Subcutaneous abdominal adipose tissue (tissue), 5 donors: ENCODE measurements around the gene FGGY.

ENCODE experiments used
- H3K27ac ChIP-seq: one replicate; pipeline ENCODE4 v1.7.0; 2013; ENCODE audit warnings: low read depth, mild to moderate bottlenecking, inconsistent platforms, low read length, moderate library complexity
- H3K27me3 ChIP-seq, 5 donors: one replicate each; pipeline ENCODE4 v1.7.0; 2013; ENCODE audit warnings: low read length in 5 of 5, inconsistent platforms in 1 of 5; ENCODE audit not compliant: control insufficient read depth in 5 of 5, insufficient read depth in 4 of 5
- H3K36me3 ChIP-seq, 5 donors: one replicate each; pipeline ENCODE4 v1.7.0; 2013; ENCODE audit warnings: low read length in 5 of 5; ENCODE audit not compliant: control insufficient read depth in 5 of 5, insufficient read depth in 5 of 5
- H3K4me1 ChIP-seq, 5 donors: one replicate each; pipeline ENCODE4 v1.7.0; 2013; ENCODE audit warnings: low read length in 5 of 5, mild to moderate bottlenecking in 3 of 5, moderate library complexity in 1 of 5; ENCODE audit not compliant: control insufficient read depth in 5 of 5, insufficient read depth in 5 of 5
- H3K4me3 ChIP-seq, 5 donors: one replicate each; pipeline ENCODE4 v1.7.0; 2013; ENCODE audit warnings: low read length in 5 of 5, low read depth in 1 of 5
- H3K9ac ChIP-seq, 5 donors: one replicate each; pipeline ENCODE4 v1.7.0; 2013; ENCODE audit warnings: low read length in 5 of 5, mild to moderate bottlenecking in 4 of 5, moderate library complexity in 3 of 5
- H3K9me3 ChIP-seq, 5 donors: one replicate each; pipeline ENCODE4 v1.7.0; 2013; ENCODE audit warnings: low read length in 5 of 5; ENCODE audit not compliant: control insufficient read depth in 5 of 5
- donor health status: healthy.
- donor health status: healthy.
- donor health status: healthy.
- donor health status: healthy.
- donor health status: healthy.

Gene FGGY

GRCh38 chr1:59310549-59311250 is 13.8 kb downstream of the FGGY start:
- Histone ChIP-seq H3K9me3 (peaks cover 0 to 3% (median under 1%) of the 10 kb centered on the region in 5 donors), H3K4me1 (no peaks in the 10 kb centered on the region), H3K27me3 (no peaks in the 10 kb centered on the region), H3K27ac (no peak overlapping the region), H3K9ac (no peak overlapping the region), H3K36me3 (no peaks in the 10 kb centered on the region), H3K4me3 (no peak overlapping the region)

- no peak overlapping the region for H3K9ac ChIP-seq
- no peak overlapping the region for H3K4me3 ChIP-seq
- no peak overlapping the region for H3K27ac ChIP-seq
- peaks cover 0 to 19% (median 11%) of the 10 kb centered on the region in 5 donors for H3K4me1 ChIP-seq
- H3K36me3 ChIP-seq: no peaks in the 10 kb centered on the region
- no peaks in the 10 kb centered on the region for H3K9me3 ChIP-seq
- no peaks in the 10 kb centered on the region for H3K27me3 ChIP-seq
These were observed 18.1 kb downstream of the FGGY start for GRCh38 chr1:59314776-59315528.

GRCh38 chr1:59315529-59316463 is 18.9 kb downstream of the FGGY start:
- no peak overlapping the region for H3K27ac ChIP-seq
- peaks cover 0 to 19% (median 11%) of the 10 kb centered on the region in 5 donors for H3K4me1 ChIP-seq
- no peak overlapping the region for H3K4me3 ChIP-seq
- H3K9ac ChIP-seq: no peak overlapping the region
- no peaks in the 10 kb centered on the region for H3K27me3 ChIP-seq
- H3K36me3 ChIP-seq: no peaks in the 10 kb centered on the region
- no peaks in the 10 kb centered on the region for H3K9me3 ChIP-seq

- no peaks in the 10 kb centered on the region for H3K36me3 ChIP-seq
- H3K27me3 ChIP-seq: no peaks in the 10 kb centered on the region
- H3K27ac ChIP-seq: no peak overlapping the region
- H3K9ac ChIP-seq: no peak overlapping the region
- H3K4me3 ChIP-seq: no peak overlapping the region
- no peaks in the 10 kb centered on the region for H3K9me3 ChIP-seq
- peaks cover 0 to 19% (median 11%) of the 10 kb centered on the region in 5 donors for H3K4me1 ChIP-seq
These were observed 19.7 kb downstream of the FGGY start for GRCh38 chr1:59316497-59317128.

GRCh38 chr1:59317343-59317742 is 20.4 kb downstream of the FGGY start:
- H3K4me3 ChIP-seq: no peak overlapping the region
- no peak overlapping the region for H3K27ac ChIP-seq
- no peaks in the 10 kb centered on the region for H3K9me3 ChIP-seq
- no peaks in the 10 kb centered on the region for H3K27me3 ChIP-seq
- no peak overlapping the region for H3K9ac ChIP-seq
- no peaks in the 10 kb centered on the region for H3K36me3 ChIP-seq
- H3K4me1 ChIP-seq: peaks cover 0 to 19% (median 11%) of the 10 kb centered on the region in 5 donors

GRCh38 chr1:59317780-59318179 is 20.9 kb downstream of the FGGY start:
- Histone ChIP-seq H3K4me1 (peaks cover 0 to 19% (median 11%) of the 10 kb centered on the region in 5 donors), H3K27ac (no peak overlapping the region), H3K9ac (no peak overlapping the region), H3K36me3 (no peaks in the 10 kb centered on the region), H3K27me3 (no peaks in the 10 kb centered on the region), H3K4me3 (no peak overlapping the region), H3K9me3 (no peaks in the 10 kb centered on the region)

- H3K27me3 ChIP-seq: no peaks in the 10 kb centered on the region
- H3K4me1 ChIP-seq: peaks cover 0 to 19% (median 11%) of the 10 kb centered on the region in 5 donors
- no peaks in the 10 kb centered on the region for H3K9me3 ChIP-seq
- no peak overlapping the region for H3K27ac ChIP-seq
- H3K9ac ChIP-seq: no peak overlapping the region
- H3K36me3 ChIP-seq: peaks cover 0 to 3% (median 0%) of the 10 kb centered on the region in 5 donors
- H3K4me3 ChIP-seq: no peak overlapping the region
These were observed 21.5 kb downstream of the FGGY start for GRCh38 chr1:59318271-59318860.

- H3K27ac ChIP-seq: no peak overlapping the region
- H3K36me3 ChIP-seq: peaks cover 0 to 6% (median 0%) of the 10 kb centered on the region in 5 donors
- peaks cover 0 to 14% (median 7%) of the 10 kb centered on the region in 5 donors for H3K4me1 ChIP-seq
- no peak overlapping the region for H3K9ac ChIP-seq
- H3K27me3 ChIP-seq: no peaks in the 10 kb centered on the region
- no peaks in the 10 kb centered on the region for H3K9me3 ChIP-seq
- no peak overlapping the region for H3K4me3 ChIP-seq
These were observed 25.5 kb downstream of the FGGY start for GRCh38 chr1:59322394-59322793.

- Histone ChIP-seq H3K27ac (no peak overlapping the region), H3K9ac (no peak overlapping the region), H3K4me3 (no peak overlapping the region), H3K36me3 (peaks cover 0 to 6% (median 0%) of the 10 kb centered on the region in 5 donors), H3K4me1 (peaks cover 0 to 10% (median 6%) of the 10 kb centered on the region in 5 donors), H3K9me3 (no peaks in the 10 kb centered on the region), H3K27me3 (no peaks in the 10 kb centered on the region)
These were observed 25.9 kb downstream of the FGGY start for GRCh38 chr1:59322814-59323213.
